DOHH2 (cell line): Measurements from ENCODE around the gene POLR3A.

Experiments used
- CTCF ChIP-seq: fragments of 200-600 bp; sonication (generic); IDR thresholded peaks from one replicate; pipeline ENCODE4 v1.5.1; 2014; ENCODE audit warnings: antibody characterized with exemption, mild to moderate bottlenecking, low read depth, low read length; ENCODE audit not compliant: poor library complexity, severe bottlenecking
- EZH2phosphoT487 ChIP-seq: fragments of 200-600 bp; sonication (generic); IDR thresholded peaks from 2 replicates; pipeline ENCODE4 v1.6.1; 2017; ENCODE audit warnings: borderline replicate concordance, mild to moderate bottlenecking, antibody characterized with exemption, low read length, moderate library complexity, mixed read lengths

GRCh38 chr10:78000956-78001472 lies 28.3 kb downstream of the POLR3A start:
- TF ChIP-seq CTCF (no peak), EZH2phosphoT487 (no peak)
